Keratinocyte (primary cell): Measurements from ENCODE around the gene MAPK1.

Source experiments
- EZH2 ChIP-seq: IDR thresholded peaks from one replicate; pipeline ENCODE4 v1.6.1; 2012; ENCODE audit warnings: inconsistent platforms, mild to moderate bottlenecking, low read length, moderate library complexity
- TF ChIP-seq, protein P1 (sequence below), 3 experiments: IDR thresholded peaks in 1 of 3; conservative IDR thresholded peaks in 1 of 3; optimal IDR thresholded peaks in 1 of 3; 2 replicates in 2 of 3; 3 replicates in 1 of 3; pipeline versions ENCODE3 to v1.5.1; 2011; ENCODE audit warnings: low read length in 3 of 3, mild to moderate bottlenecking in 3 of 3, moderate library complexity in 2 of 3, control low read depth in 1 of 3, inconsistent platforms in 1 of 3; ENCODE audit not compliant: insufficient read depth in 2 of 3; ENCODE audit errors: extremely low read depth in 1 of 3

DNA sequence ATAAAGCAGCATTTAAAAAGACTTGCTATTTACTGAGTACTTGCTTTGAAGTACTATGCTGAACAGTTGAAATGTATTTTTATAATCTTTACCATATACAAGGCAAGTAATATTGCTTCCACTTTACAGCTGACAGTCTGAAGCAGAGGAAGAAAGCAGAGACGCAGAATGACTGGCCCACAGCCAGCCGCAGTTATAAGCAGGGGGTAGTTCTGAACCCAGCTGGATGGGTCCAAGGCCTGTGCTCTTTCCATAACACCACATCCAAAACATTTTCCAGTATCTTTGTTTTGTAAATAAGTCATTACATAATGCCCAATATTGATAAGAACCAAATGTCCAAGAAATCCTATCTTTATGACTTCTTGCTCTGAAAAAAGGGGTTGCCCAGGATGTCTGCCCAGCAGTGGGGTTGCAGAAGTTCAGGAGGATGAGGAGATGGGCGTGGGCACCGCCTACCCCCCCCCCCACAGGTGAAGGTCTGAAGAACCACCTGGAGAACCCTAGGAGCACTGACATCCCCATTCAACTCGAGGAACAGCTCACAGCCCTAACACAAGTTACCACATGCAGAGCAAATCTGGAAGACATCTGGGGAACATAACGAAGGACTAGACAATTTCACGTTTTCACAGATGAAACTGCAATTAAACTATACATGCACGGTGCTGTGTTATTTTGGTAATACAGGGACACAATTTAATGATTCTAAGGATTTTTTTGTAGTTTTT is 107.6 kb downstream of the MAPK1 start:
- TF ChIP-seq, protein P1, sequence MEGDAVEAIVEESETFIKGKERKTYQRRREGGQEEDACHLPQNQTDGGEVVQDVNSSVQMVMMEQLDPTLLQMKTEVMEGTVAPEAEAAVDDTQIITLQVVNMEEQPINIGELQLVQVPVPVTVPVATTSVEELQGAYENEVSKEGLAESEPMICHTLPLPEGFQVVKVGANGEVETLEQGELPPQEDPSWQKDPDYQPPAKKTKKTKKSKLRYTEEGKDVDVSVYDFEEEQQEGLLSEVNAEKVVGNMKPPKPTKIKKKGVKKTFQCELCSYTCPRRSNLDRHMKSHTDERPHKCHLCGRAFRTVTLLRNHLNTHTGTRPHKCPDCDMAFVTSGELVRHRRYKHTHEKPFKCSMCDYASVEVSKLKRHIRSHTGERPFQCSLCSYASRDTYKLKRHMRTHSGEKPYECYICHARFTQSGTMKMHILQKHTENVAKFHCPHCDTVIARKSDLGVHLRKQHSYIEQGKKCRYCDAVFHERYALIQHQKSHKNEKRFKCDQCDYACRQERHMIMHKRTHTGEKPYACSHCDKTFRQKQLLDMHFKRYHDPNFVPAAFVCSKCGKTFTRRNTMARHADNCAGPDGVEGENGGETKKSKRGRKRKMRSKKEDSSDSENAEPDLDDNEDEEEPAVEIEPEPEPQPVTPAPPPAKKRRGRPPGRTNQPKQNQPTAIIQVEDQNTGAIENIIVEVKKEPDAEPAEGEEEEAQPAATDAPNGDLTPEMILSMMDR (optimal IDR thresholded peaks at IDR 0.05 in 1 of 3, IDR thresholded peaks at IDR 0.05 in 1 of 3, conservative IDR thresholded peaks at IDR 0.05 in 1 of 3; ENCODE audit: extremely low read depth in 1 of 3, insufficient read depth in 2 of 3, low read length in 3 of 3), result no peak
- TF ChIP-seq EZH2, result no peak
